Measurements from ENCODE around the gene PDZRN4.
"Not testable (repeated sequence)": the region's sequence is repeated elsewhere in the genome, so short reads cannot be mapped to it uniquely, and the experiment has no call there.

Gene PDZRN4

GRCh38 chr12:41217727-41218126 is 29.6 kb downstream of the PDZRN4 start:
- DNase-seq (ENCODE audit: low spot score) = no peak

GRCh38 chr12:41220931-41221330 is 32.8 kb downstream of the PDZRN4 start:
- no peak for DNase-seq (ENCODE audit: low spot score)

GRCh38 chr12:41221491-41221890 is 33.4 kb downstream of the PDZRN4 start:
- DNase-seq (ENCODE audit: low spot score) = no peak

- DNase-seq (ENCODE audit: low spot score) = no peak
Measured at GRCh38 chr12:41223600-41223999, 35.5 kb downstream of the PDZRN4 start.

GRCh38 chr12:41224066-41224465 is 35.9 kb downstream of the PDZRN4 start:
- DNase-seq (ENCODE audit: low spot score) = no peak

- no peak for DNase-seq (ENCODE audit: low spot score)
Measured at GRCh38 chr12:41225179-41225578, 37.1 kb downstream of the PDZRN4 start.

GRCh38 chr12:41228066-41228820 is 40.1 kb downstream of the PDZRN4 start:
- DNase-seq (ENCODE audit: low spot score) = no peak

GRCh38 chr12:41230756-41231155 is 42.6 kb downstream of the PDZRN4 start:
- no peak for DNase-seq (ENCODE audit: low spot score)

GRCh38 chr12:41234692-41235091 is 46.6 kb downstream of the PDZRN4 start:
- DNase-seq (ENCODE audit: low spot score) = no peak

- DNase-seq (ENCODE audit: low spot score) = no peak
Measured at GRCh38 chr12:41242603-41243002, 54.5 kb downstream of the PDZRN4 start.

- DNase-seq (ENCODE audit: low spot score) = no peak
Measured at GRCh38 chr12:41248391-41248790, 60.3 kb downstream of the PDZRN4 start.

- DNase-seq (ENCODE audit: low spot score) = no peak
Measured at GRCh38 chr12:41250748-41251147, 62.6 kb downstream of the PDZRN4 start.

GRCh38 chr12:41254004-41254914 is 66.1 kb downstream of the PDZRN4 start:
- DNase-seq (ENCODE audit: low spot score) = no peak

- DNase-seq (ENCODE audit: low spot score) = not testable (repeated sequence)
Measured at GRCh38 chr12:41263196-41263595, 75.1 kb downstream of the PDZRN4 start.

- DNase-seq (ENCODE audit: low spot score) = peak; percentile 40
Measured at GRCh38 chr12:41264281-41264680, 76.2 kb downstream of the PDZRN4 start.

GRCh38 chr12:41269056-41269455 is 80.9 kb downstream of the PDZRN4 start:
- DNase-seq (ENCODE audit: low spot score) = no peak

- no peak for DNase-seq (ENCODE audit: low spot score)
Measured at GRCh38 chr12:41271489-41271888, 83.4 kb downstream of the PDZRN4 start.

- no peak for DNase-seq (ENCODE audit: low spot score)
Measured at GRCh38 chr12:41274643-41275042, 86.5 kb downstream of the PDZRN4 start.

GRCh38 chr12:41277100-41277945 is 89.2 kb downstream of the PDZRN4 start:
- peak; percentile 35 for DNase-seq (ENCODE audit: low spot score)

GRCh38 chr12:41277946-41278267 is 89.8 kb downstream of the PDZRN4 start:
- DNase-seq (ENCODE audit: low spot score) = no peak

GRCh38 chr12:41280341-41281095 is 92.4 kb downstream of the PDZRN4 start:
- DNase-seq (ENCODE audit: low spot score) = not testable (repeated sequence)

GRCh38 chr12:41285470-41285869 is 97.3 kb downstream of the PDZRN4 start:
- DNase-seq (ENCODE audit: low spot score) = not testable (repeated sequence)

Data from SW480 (cell line).